NCI-H748 treated with DMSO at 0.1 percent for 48 hours (cell line): ENCODE results near the gene CD248.

ENCODE experiments used
- DNase-seq: peaks from one replicate; lab custom pipeline; 2025; lab: John Stamatoyannopoulos, UW

CD248 gene

DNA sequence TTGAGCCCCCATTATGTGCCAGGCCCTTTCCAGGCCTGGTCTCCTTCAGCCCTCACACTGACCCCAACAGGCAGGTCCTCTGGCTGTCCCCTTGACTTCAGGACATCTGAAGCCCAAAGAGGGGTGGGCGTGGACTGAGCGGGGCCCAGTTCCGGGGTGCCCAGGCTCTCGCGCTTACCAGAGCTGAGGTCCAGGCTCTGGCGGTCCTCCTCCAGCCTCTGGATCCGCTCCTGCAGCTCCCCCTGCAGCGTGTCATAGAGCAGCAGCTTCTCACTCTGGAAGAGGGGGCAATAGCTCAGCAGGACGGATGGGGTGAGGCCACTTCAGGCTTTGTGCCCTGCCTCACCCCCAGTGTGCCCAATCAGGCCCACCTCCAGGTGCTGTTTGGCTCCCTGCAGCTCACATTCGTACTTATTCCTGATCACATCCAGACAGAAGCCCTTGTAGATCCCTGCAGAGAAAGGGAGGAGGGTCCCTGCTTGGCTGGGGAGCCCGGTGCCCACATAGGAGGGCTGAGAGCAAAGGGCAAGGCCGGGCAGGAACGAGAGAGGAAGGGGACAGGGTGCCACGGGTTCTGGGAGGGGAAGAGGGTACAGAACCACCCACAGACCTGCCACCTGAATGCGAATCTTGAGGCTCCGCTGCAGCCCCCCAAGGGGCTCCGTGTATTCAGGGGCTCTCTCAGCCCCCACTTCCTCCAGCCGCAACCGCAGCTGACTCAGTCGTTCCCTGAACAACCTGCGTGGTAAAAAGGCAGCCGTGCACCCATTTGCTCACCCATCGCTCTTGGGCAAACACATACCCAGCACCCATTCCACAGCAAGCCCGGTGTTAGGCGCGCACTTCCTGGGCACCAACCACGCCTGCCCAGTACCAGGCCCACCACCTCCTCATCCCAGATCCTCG is 24.0 kb upstream of the CD248 start:
- DNase-seq, result no peak

DNA sequence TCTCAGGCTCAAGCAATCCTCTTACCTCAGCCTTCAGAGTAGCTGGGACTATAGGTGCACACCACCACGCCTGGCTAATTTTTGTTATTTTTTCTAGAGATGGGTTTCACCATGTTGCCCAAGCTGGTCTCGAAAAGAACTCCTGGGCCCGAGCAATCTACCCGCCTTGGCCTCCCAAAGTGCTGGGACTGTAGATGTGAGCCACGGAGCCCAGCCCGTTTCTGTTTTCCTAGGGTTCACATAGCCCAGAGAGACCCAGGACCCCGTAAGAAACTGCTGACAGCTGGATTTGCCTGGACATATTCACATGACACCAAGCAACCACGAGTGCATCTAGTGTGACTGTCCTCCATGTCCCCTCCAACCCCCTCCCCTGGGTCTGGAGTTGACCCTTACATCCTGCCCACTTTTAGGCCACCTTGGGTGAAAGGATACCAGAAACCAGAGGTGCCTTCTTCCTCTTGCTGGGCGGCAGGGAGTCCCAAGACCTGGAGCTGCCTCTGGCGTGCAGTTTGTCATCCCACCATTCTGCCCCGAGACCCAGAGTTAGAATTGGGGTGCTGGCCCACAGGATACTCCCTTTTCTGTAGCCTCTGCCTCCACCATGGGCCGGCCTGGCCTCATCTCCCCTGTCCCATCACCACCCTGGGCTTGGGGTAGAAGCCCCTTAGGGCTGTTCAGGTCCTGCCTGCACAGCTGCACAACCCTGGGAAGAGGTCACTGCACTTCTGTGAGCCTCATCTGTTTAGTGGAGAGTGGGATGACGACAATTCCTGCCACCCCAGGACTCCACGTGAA is 23.0 kb upstream of the CD248 start:
- DNase-seq, result no peak

DNA sequence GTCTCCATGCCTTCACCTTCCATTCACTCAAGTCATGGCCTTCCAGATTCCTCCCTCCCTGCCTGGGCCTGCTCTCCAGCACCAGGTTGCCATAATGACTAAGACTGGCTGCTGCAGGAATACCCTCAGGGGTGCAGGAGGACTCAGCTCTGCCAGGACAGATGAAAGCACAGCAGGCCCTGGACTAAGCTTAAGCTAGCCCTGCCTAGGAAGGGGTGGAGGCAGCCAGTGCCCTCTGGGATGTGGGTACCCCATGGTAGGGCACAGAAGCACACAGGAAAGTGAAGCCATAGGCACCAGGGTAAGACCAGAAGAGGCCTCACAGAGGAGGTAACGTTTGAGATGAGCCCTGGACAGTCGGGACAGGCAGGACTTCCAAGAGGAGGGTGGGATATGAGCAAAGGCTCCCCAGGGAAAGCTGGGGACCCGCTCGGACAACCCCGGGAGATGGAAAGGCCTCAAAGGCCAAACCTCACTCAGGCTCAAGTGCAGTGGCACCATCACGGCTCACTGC is 22.4 kb upstream of the CD248 start:
- DNase-seq, result no peak

DNA sequence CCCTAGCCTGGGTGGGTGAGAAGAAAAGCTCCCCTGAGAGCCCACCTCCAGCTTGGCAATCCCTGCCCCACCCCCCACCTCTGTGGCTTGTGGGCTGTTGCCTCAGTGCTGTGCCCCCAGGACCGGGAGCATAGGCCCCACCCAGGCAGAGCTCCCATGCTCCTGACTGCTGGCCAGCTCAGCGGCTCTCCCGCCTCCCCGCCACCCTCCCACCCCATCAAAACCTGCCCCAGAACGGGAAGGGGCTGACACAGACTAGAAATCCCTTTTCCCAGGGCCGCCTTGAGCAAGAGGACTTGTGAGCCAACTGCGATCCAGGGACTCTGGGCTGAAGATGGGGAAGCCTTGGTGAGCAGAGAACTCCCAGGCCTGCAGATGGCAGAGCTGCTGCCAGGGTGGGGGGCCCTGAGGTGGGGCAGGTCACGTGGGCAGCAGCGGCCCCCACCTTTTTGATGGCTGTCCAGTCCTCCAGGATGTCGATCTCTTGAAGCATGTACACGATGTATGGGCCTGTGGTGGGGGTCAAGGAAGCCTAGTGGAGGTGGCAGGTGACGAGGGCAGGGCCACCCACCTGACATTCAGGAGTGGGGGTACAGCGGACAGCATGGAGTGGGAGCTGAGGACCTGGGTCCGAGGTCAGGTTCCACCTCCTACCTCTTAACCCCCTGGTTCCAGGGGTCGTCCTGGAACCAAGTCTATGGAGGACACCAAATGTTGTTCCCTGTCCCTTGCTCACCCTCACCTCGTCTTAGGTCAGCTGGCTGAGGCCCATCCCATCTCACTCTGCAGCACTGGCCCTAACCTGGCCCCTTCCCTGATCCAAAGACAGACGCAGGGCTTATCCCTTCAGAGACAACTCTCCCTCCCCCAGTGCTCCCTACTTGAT is 21.7 kb upstream of the CD248 start:
- no peak for DNase-seq

DNA sequence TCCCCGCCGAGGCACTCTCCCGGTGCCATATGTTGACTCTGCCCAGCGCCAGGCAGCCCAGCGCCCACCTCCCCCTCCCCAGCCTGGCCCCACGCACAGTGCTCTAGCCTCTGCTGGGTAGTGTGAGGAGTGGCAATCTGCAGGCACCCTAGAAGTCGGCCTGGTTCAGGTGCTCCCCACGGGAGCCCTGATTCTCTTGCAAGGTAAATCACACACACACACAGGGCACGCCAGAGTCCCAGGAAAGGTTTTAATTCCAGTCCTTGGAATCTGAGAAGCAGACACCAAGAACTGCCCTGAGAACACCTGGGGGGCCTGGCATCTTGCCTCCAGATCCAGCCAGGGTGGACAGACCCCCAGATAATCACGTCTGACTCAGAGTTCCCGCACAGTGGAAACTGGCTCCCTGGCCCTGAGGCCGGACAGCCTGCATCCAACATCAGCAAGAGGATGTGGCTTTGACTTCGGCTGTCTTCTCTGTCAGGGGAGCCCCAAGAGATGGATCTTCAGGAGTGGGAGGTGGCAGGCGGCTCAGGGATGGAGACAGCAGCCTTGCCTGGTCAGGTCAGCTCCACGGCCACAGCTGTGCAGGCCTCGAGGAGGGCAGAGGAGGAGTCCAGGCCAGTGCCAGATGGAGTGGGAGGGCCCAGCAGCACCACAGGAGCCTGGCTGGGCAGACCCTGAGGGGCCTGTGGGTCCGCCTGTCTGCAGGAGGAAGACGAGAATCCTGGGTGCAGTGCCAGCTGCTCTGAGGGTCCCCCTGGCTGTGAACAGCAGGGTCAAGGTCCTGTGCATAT is 20.5 kb upstream of the CD248 start:
- DNase-seq, result no peak

DNA sequence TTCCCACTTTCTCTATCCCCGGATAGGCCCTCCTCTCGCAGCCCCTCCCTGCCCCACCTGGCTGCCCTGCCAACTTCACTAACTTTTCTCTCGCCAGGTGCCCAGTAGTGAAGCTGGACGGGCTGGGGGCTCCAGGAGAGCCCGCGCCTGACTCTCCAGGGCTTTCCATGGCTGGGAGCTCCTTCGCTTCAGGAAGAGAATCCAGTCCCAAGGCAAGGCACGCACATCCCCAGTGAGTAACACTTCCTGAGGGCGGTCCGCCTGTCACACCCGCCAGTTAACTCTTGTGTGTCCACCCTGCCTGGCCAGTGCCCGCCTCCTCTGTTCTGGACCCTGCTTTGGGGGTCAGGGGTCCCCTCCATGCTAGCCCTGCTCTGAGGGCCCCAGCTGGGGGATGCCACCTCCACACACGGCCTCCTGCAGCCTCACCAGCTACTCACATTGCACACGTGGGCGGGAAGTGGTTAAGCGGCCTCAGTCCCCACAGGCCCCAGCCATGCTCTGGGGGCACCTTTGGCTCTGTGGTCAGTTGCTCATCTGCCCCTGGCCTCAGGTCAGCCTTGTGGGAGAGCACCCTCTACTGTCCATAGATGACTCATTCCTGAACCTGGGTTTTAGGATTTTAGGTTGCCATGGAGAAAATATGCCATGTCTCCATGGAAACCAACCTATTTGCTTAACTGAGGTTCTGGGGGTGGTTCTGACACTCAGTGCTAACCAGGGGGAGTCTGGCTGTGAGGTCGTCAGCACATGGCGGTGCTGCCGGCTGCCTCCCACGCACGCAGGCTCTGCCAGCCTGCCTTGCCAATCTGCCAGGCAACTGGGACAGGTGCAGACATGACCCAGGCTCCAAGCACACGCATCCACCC is 19.6 kb upstream of the CD248 start, which contains the start of gene RIN1:
TSS of gene RIN1 (minus strand) at position 201 of the 869 bp plus-strand sequence. CDS start at position 169, 32 bp downstream.
- no peak for DNase-seq

DNA sequence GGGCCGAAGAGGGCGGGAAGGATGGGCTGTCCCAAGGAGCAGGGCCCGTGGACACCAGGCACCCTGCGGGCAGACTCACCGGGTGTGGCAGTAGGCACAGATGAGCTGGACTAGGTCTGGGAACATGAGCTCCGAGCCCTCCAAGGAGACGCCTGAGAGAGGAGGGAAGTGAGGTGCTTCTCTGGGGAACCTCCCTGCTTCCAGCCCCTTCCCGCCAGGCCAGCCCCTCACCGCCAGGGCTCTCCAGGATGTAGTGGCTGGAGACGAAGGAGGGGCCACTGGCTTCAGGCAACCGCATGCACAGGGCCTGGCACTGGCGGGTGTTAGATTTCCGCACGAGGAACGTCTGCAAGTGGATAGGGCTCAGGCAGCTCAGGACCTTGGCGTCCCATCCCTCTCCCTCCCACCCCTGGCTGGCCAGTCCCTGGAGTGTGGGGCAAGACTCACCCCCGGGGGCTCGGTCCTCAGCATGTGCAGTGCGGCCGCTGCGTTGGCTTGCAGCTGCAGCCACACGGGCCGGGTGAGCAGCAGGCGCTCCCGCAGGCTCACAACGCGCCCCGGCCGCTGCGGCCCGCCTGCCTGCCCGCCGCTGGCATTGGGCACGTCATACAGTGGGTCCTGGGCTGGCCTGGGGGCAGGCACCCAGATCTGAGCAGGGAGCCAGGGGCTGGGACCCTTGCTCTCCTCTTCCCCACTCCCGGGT is 18.8 kb upstream of the CD248 start:
- DNase-seq, result no peak

DNA sequence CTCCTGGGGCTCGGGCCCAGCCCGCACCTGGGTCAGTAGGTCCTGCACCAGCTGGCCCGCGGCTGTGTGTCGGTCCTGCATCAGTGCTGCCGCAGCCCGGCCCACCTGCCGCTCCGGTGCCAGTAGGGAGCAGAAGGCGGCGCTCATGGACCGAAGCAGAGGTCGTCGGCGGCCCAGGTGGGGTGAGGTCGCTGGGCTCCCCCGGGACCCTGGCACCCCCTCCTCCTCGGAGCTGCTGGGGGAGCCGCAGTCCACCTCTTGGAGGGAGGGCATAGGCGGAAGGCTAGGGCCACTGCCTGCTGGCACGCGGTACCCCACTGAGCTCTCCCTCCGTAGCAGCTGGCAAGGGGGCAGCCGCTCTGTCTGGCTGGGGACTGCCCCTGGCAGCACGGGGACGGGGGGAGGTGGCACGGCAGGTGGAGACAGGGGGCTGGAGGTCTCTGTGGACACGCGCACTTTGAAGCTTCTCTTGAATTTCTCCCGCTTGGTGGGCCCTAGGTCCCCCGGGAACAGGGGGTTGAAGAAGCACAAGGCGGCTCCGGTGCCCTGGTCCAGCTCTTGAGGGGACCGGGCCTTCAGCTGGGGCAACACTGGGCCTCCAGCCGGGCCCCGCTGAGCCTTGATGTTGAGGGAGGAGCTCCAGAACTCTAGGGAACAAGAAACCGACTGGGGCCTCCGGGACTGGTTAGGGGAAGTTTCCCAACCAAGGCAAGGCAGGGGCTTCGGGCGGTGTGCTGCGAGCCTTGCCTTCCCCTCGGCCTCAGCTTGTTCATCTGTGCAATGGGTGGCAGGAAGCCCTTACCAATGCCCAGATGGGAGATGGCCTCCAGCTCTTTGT is 18.0 kb upstream of the CD248 start:
- no peak for DNase-seq

DNA sequence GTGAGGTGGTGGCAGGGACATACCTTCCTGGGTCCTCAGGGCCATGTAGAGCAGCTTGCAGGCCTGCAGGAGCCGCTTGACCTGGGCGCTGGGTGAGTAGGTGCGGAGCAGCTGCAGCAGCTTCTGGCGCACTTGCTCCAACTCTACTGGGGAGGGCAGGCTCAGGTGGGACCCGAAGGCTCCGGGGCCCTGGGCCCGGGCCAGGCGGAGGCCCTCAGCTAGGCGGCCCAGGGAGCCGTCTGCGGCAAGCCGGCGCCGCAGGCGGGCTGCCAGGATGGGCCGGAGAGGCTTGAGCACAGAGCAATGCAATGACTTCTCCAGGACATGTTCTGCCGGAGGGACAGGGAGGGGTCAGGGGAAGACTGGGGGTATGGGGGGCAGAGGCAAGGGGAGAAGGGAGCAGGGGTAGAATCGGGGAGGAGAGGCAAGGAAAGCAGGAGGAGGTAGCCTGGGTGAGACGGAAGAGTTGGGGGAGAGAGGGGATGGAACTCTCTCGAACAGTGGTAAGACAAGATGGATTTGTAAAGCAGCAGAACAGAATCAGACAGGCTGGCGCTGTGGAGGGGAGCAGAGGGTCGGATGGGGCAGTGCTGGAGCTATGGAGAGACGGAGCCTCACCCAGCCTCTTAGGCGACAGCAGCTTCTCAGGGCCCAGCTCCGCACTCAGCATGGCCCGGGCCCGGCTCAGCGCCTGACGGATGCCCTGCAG is 17.2 kb upstream of the CD248 start:
- DNase-seq, result no peak

DNA sequence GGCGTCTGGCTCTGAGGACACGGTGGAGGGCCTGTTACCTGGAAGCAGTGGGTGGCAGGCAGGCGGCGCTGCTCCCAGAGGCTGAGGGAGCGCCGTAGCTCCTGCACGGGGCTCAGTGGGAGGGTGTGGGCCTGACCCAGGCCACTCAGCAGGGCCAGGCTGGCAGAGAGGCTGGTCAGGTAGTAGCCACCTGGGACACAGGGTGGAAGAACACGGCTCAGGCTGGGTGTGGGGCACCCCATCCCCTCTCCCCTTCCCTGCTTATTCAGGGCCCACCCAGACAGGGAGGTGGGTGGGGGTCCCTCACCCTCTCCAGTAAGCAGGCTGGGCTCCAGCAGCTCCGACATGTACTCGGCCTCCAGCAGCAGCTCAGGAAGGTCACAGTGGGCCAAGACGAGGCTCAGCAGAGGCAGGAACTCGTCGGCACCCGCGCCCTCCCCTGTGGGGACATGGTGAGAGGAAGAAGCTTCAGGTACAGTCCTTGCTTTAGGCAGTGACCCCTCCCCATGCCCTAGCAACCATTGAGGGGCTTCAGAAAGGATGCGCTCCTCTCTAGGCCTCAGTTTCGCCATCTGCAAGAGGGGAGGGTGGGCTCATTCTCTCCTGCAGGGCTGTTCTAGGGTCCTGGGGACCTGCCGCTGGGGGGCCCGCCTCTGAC is 16.5 kb upstream of the CD248 start:
- no peak for DNase-seq

DNA sequence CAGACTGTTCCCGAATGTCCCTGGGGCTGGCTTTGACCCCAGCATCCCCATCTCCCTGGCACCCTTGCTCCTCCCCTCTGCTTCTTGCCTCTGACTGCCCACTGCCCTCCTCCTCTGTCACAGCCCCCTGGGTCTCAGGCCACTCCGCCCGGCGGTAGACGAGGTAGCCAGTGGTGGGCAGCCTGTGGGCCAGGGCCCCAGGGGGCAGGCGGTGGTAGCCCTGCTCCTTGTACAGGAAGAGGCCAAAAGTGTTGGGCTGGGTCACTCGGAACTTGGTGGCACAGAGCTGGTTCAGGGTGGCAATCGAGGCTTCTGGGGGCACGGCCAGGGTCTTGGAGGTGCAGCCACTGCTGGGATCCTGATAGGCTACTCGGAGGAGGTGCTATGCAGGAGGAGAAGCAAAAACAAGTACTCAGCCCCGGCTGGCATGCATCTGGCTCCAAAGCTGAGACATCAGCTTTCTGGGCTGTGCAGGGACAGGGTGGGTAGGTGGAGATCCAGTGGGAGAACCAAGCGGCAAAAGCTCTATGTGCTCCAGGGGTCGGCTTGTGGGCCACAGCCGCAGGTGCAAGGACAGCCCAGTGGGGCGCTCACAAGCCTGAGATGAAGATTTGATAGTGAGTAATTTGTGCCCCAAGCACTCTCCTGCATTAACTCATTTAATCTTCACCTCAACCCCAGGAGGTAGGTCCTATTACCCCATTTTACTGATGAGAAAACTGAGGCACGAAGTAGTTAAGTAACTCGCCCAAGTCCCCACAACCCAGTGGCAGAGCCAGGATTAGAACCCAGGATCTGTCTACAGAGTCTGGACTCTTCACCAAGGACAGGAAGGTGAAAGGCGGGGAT is 15.8 kb upstream of the CD248 start:
- no peak for DNase-seq

DNA sequence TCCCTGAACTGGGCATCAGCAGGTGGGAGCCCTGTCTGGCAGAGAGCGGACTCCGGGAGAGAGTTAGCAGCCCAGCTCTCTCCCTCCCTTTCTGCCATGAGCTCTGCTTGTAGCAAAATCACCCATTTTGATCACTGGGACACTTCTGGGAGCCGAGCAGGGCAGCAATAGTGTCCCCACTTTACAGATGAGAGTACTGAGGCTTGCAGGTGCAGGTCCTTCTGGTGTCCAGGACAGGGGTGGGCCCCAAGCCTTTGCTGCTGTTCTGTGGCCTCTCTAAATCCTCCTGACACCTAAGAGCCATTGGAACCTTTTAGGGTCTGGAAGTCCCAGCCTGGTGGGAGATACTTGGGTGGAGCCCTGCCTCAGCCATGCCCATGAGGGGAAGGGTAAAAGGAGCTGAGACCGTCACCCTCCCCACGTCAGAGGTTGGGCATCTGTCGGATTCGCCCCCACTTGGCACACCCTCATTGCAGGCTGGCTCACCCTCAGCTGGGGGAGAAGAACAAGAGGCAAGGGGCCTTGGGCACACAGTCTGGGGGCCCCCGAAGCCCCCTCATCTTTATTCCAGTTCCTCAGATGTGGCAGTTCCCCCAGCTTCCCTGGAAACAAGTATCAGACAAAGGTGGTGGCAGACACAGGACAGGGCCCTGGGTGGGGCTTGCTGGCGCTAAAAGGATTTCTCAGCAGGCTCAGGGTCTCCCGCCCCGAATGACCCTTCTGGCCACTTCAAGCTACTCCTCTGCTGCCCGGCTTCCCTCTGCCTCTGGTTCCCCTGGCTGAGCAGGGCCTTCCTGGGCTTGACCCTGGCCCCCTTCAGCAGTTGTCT is 14.9 kb upstream of the CD248 start:
- no peak for DNase-seq

DNA sequence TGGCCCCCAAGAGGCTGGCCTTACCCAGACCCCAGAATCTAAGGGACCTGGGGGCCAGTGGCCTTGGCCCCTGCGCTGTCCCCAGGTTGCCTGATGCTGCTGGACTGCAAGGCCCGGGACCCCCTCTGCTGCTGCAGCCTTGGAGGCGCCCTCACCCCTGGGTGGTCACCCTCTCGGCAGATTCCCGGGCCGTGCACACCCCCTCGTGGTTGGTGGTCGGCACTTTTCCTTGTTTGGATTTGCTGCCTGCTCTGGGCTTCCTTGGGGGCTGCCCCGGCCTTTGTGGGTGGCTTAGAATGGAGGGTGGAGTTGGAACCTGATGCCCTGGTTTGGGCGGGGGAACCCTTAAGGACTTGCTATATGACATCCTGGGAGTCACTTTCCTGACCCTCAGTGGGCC is 14.1 kb upstream of the CD248 start:
- no peak for DNase-seq

DNA sequence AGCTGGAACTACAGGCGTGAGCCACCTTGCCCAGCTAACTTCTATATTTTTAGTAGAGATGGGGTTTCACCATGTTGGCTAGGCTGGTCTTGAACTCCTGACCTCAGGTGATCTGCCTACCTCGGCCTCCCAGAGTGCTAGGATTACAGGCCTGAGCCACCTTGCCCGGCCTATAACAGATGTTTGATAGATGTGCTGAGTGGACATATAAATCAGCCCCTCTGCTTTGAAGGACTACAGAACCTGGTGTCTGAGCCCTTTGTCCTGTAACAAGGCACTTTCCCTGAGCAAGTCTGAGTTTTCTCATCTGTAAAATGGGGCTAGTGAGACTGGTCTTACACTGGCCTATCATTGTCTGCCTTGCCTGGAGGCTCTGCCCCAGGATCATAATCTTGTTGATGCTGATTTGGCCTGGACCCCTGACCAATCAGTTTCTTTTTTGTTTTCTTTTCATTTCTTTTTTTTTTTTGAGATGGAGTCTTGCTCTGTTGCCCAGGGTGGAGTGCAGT is 12.4 kb upstream of the CD248 start:
- no peak for DNase-seq
